Measurements from ENCODE around the gene PDE4D. TPM values are rescaled to one million over a fixed set of nuclear protein-coding genes. Genes with fewer than 3 reads are reported as not detected.
"Not testable (repeated sequence)": the region's sequence is repeated elsewhere in the genome, so short reads cannot be mapped to it uniquely, and the experiment has no call there.

PDE4D gene
- polyA plus RNA-seq, 4 donors = 17.5 to 31.9 (median 22.8) TPM

DNA sequence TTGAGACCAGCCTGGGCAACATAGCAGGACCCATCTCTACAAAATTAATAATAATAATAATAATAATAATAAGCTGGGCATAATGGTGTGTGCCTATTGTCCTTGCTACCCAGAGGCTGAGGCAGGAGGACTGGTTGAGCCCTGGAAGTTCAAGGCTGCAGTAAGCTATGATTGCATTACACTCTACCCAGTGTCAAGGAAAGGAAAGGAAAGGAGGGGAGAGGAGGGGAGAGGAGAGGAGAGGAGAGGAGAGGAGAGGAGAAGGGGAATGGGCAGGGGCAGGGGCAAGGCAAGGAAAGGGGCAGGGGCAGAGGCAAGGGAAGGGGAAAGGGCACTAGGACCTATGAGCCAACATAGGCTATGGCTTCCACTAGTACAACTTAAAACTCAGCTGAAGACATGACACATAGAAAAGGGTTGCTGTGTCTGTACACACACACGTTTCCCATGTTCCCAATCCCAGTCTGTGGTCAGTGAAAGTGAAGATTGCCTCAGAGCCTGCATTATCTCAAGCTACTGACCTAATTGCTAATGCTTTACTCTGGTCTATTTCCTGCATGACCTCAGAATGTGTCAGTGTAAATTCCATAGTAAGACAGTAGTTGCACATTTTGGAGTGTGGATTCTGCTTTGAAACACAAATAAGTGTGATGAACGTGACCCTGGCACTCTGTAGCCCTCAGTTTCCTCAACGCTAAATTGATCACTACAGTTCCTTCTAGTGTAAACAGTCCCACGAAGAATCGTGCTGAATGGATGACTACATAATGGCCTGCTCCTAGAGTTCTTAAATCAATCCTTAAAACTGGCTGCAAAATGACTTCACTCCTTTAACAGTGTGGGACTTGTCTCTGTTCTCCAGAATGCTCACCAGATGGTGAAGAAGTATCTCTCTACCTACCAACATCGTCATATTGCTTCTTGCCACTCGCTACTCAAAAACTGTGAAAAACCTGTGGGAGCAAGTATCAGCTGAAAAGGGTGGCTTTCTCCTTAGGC lies 813.6 kb downstream of the PDE4D start:
- no peak for DNase-seq (ENCODE audit: low read depth in 4 of 4, low spot score in 3 of 4)

DNA sequence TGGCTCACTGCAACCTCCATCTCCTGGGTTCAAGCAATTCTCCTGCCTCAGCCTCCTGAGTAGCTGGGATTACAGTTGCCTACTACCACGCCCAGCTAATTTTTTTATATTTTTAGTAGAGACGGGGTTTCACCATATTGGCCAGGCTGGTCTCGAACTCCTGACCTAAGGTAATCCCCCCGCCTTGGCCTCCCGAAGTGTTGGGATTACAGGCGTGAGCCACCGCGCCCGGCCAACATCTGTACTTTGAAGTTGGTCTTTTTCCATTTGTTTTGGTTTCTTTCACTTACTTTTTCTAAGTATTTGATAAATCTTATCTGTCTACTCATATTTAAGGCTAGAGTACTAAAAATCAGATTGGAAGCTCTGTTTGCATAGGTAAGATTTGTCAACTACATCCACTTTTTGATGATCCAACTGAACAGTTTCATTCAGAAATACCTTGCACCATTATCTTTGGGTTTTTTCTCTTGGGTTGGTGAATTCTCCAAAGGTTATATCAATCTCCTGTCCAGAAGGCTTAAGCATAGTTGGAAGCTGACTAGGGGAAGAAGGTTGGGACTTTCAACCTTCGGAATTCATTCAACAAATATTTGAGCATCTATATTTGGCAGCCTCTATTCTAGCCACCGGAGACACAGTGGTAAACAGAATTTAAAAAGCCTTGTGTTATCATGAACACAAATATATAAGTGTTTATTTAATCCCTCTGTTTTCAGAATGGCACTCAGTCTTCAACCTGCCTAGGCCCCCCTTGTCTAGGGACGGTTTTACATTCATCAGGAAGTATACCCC lies 821.6 kb downstream of the PDE4D start:
- DNase-seq (ENCODE audit: low read depth in 4 of 4, low spot score in 3 of 4) = no peak

DNA sequence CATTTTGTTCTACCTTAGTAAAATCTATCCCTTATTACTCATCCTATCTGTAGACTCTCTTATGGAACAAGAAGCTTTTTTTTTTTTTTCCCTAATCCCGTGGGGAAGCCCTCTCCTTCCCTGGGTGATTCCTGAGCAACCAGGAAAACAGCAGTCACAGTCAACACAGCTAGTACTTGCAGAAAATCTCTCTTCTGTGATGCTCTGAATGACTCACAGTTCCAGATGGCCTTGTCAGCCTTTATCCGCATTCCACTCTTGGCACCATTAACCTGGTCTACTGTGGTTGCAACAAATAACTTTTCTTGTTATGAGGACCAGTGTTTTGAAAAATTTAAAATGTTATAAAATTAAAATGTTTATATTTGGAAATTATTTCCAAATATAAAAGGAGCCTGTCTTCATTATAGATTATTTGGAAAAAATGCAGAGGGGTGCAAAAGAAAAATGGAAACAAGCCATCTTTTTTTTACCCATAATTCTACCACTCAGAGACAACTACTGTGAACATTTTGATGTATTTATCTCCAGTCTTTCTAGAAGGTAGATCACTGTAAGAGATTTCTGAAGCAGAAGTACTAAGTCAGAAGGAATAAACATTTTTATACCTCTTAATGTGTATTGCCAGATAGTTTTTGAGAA lies 824.0 kb downstream of the PDE4D start:
- no peak for DNase-seq (ENCODE audit: low read depth in 4 of 4, low spot score in 3 of 4)

DNA sequence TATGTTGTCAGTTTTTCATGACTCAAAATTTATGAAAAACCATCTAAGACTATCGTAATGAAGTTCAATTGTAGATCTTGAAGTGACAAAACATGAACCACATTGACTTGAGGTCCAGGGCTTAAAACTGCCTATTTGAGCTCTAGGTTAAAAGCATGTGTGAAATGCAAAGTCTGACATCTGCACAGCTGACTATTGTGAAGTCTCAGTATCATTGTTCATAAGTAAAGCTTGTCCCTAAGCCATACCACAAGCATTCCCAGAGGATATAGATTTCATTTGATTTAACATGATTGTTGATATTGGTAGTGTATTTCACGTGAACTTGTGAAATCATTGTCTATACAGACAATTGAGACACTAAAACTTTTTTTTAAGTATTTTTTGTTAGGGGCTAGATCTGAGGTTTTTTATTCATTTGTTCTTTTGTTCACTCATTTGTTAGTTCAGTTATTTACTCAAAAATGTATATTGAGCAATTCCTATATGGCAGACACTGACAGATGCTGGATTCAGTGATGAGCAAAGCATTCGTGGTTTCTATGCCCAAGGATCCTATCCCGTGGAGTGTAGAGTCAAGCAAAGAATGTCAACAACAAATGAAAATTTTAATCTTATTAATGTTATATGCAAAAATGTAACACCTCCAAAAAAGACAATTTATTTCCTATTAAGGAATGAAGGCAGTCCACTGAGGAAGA lies 825.4 kb downstream of the PDE4D start:
- DNase-seq (ENCODE audit: low read depth in 4 of 4, low spot score in 3 of 4) = no peak

DNA sequence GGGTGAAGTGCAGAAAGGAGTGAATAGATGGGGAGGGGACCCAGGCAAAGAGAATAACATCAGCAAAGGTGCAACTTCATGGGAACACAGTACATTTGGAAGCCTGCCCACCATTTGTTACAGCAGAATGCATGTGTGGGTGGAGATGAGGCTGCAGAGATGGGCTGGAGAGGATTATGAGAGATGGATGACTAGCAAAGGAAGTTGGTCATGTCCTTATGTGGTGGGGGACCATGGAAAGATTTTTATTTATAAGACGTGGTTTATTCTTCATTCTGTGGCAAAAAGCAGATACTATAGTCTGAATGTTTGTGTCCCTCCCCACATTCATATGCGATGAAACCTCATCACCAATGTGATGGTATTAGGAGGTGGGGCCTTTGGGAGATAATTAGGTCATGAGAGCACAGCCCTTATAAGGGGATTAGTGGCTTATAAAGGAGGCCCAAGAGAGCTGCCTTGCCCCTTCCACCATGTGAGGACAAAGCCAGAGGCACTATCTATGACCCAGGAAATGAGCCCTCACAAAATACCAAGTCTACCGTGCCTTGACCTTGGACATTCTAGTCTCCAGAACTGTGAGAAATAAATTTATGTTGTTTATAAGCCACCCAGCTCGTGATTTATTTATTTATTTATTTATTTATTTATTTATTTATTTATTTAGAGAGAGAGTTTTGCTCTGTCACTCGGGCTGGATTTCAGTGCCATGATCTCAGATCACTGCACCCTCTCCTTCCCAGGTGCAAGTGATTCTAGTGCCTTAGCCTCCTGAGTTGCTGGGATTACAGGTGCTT lies 827.0 kb downstream of the PDE4D start:
- no peak for DNase-seq (ENCODE audit: low read depth in 4 of 4, low spot score in 3 of 4)

DNA sequence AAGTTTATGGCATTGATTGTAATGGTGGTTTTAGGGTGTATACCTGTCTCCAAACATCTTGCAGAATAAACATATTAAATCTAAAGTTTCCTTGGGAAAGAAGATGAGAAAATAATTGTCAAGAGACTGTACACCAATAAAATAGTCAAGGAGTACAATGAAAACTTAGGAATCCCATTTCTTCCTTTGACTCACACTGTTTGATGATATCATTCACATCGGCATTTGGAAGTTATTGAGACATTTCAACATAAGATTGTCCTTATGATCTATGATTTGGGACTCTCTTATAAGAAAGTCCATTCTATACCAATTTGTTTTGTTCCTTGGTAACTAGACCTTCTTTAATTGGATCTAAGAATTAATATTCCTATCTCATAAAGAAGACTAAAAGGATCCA lies 828.0 kb downstream of the PDE4D start:
- no peak for DNase-seq (ENCODE audit: low read depth in 4 of 4, low spot score in 3 of 4)

DNA sequence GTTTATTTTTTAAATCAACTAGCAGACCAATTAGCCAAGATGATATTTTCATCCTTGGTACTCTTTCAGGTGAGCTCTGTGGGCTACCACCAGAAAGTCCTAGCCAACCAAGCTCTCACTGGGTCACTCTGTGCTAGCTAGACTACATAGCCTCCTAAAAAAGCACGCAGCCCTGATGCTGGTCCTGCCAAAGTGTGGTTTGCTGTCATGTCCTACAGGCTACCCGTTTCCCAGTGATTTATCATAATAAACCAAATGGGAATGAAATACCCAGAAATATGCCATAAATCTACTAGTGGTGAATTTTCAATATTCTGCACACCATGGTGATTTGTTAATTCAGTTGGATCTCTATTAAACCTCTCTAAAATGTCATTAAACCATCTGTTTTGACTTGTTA lies 829.2 kb downstream of the PDE4D start:
- no peak for DNase-seq (ENCODE audit: low read depth in 4 of 4, low spot score in 3 of 4)

DNA sequence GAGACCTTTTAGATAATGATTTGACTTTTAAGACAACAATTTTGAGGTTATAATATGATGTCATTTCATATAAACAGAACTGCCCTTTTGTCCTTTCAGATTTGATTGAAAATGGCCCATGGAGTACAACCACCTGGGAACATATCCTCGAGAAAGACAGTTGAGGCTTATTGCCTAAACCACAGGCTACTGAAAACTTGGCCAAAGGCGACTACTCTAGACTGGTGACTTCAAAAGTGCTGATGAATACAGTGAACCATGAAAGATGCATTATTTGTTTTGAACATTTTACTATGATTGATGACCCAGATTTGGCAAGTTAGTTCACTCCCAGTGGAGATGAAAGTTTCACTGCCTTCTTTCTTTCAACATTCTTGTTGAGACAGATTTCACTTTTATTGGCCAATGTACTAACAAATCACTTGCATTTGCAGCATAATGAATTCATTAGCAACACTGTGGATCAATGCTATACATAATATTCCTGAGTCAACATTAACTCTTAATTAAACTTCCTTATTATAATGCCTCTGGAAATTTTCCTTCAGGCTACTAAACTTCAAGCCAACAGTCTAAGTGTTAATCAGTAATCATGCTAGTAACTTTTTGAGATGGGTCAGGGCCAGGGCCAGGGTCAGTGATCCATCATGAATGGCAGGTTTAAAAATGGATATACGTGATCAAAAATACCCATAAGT lies 830.4 kb downstream of the PDE4D start:
- DNase-seq (ENCODE audit: low read depth in 4 of 4, low spot score in 3 of 4) = no peak

DNA sequence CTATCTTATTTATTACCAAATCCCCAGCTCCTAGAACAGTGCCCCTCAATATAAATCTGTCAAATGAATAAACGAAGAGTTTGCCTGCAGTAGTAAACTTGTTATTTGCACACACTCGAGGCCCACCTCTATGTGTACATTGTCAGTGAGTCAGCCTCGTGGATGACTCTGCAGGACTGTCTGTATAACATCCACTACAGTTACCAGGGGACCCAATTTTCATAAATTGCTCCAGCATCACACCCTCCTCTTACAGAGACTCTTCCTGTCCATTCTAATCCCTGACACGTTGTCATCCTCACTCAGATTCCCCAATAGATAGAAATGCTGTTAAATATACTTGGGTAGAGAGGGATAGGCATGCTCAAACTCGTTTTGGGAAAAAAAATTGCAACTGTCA lies 832.1 kb downstream of the PDE4D start:
- DNase-seq (ENCODE audit: low read depth in 4 of 4, low spot score in 3 of 4) = no peak

DNA sequence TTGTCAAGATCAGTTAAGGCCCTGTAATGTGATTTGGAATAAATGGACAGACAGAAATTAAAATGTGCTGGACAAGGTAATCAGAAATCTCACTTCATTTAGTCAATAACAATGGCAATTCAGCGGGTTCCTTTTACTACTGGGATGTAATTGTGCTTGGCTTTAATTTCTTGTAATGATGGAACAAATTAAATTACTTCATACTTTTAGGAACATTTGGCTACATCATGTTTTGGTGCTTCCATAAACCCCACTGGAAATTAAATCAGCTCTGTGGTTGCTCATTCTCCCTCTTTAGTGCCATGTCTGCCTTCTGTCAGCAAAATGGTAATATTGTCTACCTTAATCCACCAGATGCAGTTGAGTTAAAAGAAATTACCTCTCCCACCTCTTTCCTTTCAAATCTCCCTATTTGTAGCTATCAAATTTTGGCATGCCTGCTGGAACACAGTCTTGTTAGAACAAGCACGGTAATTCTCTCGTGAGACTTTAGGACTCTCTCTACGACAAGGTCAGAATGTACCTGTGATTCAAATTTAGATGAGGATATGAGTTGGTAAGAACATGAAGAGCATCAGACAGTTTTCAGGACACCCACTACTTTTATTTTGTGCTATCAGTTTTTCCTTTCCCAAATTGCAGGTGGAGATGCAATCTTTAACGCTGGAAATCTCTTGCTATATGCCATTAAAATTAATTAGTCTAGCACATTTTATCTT lies 834.4 kb downstream of the PDE4D start:
- DNase-seq (ENCODE audit: low read depth in 4 of 4, low spot score in 3 of 4) = no peak

DNA sequence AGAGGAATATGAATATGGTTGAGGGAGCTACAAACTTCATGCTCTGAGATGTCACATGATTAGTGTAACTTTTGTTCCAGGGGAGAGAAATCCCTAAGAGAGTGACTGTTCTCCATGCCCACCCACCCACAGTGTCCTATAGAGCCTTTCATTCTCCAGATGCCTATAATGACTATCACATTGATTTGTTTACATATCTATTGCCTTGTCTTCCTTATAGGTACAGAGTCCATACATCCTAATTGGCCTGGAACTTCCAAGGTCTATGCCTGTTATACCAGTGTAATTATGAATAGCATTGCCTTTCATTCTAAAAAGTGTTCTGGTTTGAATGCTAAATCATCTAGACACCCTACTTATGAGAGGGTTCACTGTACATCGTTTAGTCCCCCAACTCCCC lies 835.3 kb downstream of the PDE4D start:
- no peak for DNase-seq (ENCODE audit: low read depth in 4 of 4, low spot score in 3 of 4)

DNA sequence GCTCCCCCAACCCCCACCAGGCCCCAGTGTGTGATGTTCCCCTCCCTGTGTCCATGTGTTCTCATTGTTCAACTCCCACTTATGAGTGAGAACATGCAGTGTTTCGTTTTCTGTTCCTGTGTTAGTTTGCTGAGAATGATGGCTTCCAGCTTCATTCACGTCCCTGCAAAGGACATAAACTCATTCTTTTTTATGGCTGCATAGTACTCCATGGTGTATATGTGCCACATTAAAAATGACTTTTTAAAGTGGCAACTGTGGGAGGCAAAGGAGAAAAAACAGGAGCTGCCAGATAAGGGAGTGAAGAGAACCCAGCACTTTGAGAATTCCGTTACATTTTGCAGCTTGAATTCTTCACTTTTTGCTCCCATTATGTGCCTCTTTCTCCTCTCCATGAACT lies 836.9 kb downstream of the PDE4D start:
- not testable (repeated sequence) for DNase-seq (ENCODE audit: low read depth in 4 of 4, low spot score in 3 of 4)

DNA sequence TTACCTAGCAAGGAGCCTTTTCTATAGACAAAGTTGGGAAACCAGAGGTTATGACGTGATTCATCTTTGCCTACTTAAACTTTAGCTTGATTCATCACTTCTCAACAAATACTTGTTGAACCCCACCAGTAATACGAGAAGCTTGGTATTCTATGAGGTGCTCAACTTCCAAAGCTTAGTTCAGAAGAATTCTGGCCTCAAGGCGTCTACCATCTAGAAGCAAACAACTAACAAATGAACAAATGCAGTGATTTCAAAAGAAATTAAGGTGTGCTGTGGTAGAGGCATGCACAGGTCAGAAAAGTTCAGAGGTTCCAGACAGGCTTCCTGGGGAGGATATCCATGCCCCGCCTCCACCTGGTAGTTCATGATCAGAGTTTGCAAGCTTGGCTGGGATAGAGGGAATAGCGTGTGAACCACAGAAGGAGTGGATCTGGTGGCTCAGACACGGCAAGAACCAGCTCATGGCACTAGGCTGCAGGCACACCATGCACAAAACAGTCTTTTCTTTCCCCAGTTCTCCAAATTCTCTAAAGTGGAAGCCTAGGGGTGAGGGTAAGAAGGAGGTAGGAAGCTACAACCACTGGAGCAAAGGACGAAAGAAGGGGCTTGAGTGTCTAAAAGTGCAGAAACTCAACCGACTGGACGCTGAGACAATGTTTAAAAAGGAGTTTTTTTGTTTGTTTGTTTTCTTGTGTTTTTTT lies 837.6 kb downstream of the PDE4D start:
- no peak for DNase-seq (ENCODE audit: low read depth in 4 of 4, low spot score in 3 of 4)

DNA sequence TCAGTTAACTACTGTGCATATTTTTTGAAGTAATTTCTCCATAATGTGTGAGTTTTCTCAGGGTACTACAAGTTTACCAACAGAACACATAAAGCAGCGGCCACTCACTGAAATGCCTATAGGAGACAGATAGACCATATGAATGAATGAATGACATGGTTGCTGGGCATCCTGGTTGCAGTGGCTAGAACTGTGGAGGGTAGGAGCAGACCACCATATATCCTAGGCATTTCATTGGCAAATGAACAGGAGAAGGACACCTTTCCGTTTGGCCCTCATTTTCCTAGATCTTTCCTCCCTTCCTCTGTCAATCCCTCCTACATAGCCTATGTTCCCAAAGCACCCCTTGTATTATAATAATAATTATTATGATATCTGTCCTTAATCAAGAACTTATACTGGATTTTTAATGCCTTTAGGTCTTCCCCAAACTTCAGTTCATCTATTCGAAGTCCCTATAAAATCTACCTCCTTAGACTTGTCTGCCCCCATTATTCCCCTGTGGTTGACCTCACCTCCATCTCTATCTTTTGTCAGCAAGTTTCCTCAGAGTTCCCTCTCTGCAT lies 838.5 kb downstream of the PDE4D start:
- no peak for DNase-seq (ENCODE audit: low read depth in 4 of 4, low spot score in 3 of 4)

DNA sequence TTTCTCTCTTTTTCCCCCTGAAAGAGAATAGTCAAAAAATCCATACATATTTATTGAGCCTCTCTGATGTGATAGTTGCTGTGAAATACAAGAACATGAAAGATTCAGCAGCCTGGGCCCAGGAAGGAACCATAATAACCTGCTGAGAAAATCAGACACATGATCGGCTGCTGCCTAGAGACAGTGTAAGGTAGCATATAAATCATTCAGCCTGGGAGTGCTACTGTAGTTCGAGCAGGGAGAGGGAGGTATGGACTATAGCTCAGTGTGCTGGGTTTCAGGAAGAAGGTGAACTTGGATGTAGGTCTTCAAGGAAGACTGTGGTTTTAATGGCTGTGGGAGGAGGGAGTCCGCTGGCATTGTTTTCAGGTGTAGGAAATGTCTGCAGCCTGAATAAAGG lies 841.6 kb downstream of the PDE4D start:
- no peak for DNase-seq (ENCODE audit: low read depth in 4 of 4, low spot score in 3 of 4)

DNA sequence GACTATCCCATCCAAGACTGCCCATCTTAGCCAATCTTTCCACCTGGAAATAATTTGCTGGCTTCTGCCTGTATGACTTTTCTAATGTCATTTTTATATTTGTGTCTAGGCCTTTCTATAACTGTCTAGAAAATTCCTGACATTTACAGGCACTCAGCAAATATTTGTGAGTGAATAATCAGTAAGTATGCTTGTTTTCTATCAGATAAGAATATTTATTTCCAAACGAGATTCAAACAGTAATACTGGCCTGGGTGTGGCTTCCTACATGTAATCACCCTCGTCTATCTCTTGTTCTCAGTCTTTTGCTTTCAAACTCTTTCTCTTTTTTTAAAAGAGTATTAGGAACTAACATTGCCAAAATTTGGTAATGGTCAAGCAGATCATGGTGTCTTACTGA lies 844.4 kb downstream of the PDE4D start:
- no peak for DNase-seq (ENCODE audit: low read depth in 4 of 4, low spot score in 3 of 4)

DNA sequence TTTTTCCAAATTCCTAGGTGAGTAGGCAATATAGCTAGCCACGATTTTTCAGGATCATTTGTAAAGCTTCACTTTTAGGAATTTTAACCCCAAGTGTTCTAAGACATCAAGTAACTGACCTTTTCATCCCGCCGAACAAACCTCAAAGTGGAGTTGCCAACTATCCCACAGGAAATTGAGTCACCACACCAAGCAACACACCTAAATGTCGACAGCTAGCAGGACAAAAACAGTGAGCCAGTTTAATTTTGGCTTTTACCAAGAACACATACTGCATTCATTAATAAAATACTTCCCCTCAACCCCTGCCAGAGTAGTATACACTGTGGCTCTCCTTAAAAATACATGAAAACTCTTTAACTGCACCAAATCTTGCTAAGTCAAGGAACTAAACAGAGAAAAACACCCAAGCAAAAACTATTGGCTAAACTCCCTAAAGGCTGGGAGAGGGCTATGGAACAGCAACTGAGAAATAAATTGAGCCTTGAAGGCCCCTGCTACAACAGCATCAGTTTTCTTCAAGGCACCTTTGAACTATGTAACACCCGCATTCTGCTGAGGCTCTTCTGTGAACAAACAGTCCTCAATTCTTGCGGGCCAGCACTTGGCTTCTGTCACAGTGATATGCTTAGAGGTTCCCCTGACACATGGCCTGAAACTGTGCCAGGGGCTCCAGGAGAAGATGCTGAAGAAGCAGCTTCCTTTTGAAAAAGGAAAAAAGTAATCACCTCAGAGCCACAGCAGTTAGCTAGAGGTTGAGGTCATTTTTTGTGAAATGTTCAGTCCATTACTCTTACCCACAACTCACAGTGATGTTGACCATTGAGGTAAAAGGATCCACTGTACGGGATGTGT lies 851.1 kb downstream of the PDE4D start:
- DNase-seq (ENCODE audit: low read depth in 4 of 4, low spot score in 3 of 4) = no peak

Measured in left renal pelvis (tissue), 4 donors.